H1 (cell line): ENCODE results near the gene RGS14. TPM values are rescaled to one million over a fixed set of nuclear protein-coding genes. Genes with fewer than 3 reads are reported as not detected.

Experiments used
- CTCF ChIP-seq, 3 experiments: IDR thresholded peaks; 1 replicate in 2 of 3; 2 replicates in 1 of 3; pipeline versions ENCODE4 v1.5.1 to v1.6.1; 2011; ENCODE audit warnings: low read length in 3 of 3, mild to moderate bottlenecking in 3 of 3, inconsistent platforms in 2 of 3, low read depth in 1 of 3, moderate library complexity in 1 of 3; ENCODE audit not compliant: insufficient read depth in 1 of 3; ENCODE audit errors: control extremely low read depth in 1 of 3
- MAX ChIP-seq: IDR thresholded peaks from 2 replicates; pipeline ENCODE4 v1.6.1; 2012; ENCODE audit warnings: inconsistent platforms
- polyA plus RNA-seq, 7 experiments: library from polyadenylated mRNA; depleted of rRNA in 3 of 7; stranded (reverse) in 5 of 7; unstranded in 2 of 7; fragments of >200 nt in 5 of 7; fragments of 200-250 nt in 2 of 7; gene quantifications; 1 replicate in 5 of 7; 2 replicates in 1 of 7; 4 replicates in 1 of 7; pipeline versions ENCODE4 v1.2.1 to v1.2.3, GENCODE V29; 2011 to 2013; ENCODE audit warnings: missing spikeins in 2 of 7, mixed read lengths in 2 of 7
- total RNA-seq: library from RNA; stranded (reverse); fragmentation: NEBNext Ultra II Directional; extraction: Animal tissue kit (Norgen Biotek cat#: 25700); gene quantifications from 2 replicates; pipeline ENCODE4 v1.2.1, GENCODE V29; 2021

Gene RGS14
- total and polyA plus RNA-seq, 2 of the 8 experiments (the other 6 are each of a cell fraction or from before 2014, with no cell fraction given) = 24.4 to 46.1 TPM

- peak in 1 of 3 experiments; percentile 3; a peak in 1 of 4 replicates for TF ChIP-seq CTCF (IDR thresholded peaks at IDR 0.05; ENCODE audit: control extremely low read depth in 1 of 3, insufficient read depth in 1 of 3, low read depth in 1 of 3, low read length in 3 of 3)
- TF ChIP-seq MAX = peak; percentile 63
Measured at GRCh38 chr5:177403102-177403791, 45.5 kb downstream of the RGS14 start (continued).
